ENCODE results near the gene DGKB.

DGKB gene

GRCh38 chr7:14821757-14822480, 80.6 kb downstream of the DGKB start:
- peak; percentile 20 for DNase-seq (ENCODE audit: low spot score)

GRCh38 chr7:14818871-14819270, 83.7 kb downstream of the DGKB start:
- DNase-seq (ENCODE audit: low spot score), result no peak

GRCh38 chr7:14817829-14818614, 84.5 kb downstream of the DGKB start:
- DNase-seq (ENCODE audit: low spot score), result no peak

GRCh38 chr7:14807507-14807906, 95.0 kb downstream of the DGKB start:
- peak; percentile 14 for DNase-seq (ENCODE audit: low spot score)

- peak; percentile 47 for DNase-seq (ENCODE audit: low spot score)
Measured at GRCh38 chr7:14806891-14807290, 95.7 kb downstream of the DGKB start.

- no peak for DNase-seq (ENCODE audit: low spot score)
Measured at GRCh38 chr7:14805105-14805719, 97.3 kb downstream of the DGKB start.

- no peak for DNase-seq (ENCODE audit: low spot score)
Measured at GRCh38 chr7:14800664-14801063, 101.9 kb downstream of the DGKB start.

- DNase-seq (ENCODE audit: low spot score), result no peak
Measured at GRCh38 chr7:14793151-14793550, 109.4 kb downstream of the DGKB start.

GRCh38 chr7:14787551-14787950, 115.0 kb downstream of the DGKB start:
- DNase-seq (ENCODE audit: low spot score), result no peak

GRCh38 chr7:14786314-14786895, 116.1 kb downstream of the DGKB start:
- DNase-seq (ENCODE audit: low spot score), result no peak

GRCh38 chr7:14777806-14778205, 124.7 kb downstream of the DGKB start:
- no peak for DNase-seq (ENCODE audit: low spot score)

- DNase-seq (ENCODE audit: low spot score), result no peak
Measured at GRCh38 chr7:14776266-14776665, 126.3 kb downstream of the DGKB start.

GRCh38 chr7:14773729-14774271, 128.8 kb downstream of the DGKB start:
- no peak for DNase-seq (ENCODE audit: low spot score)

- DNase-seq (ENCODE audit: low spot score), result no peak
Measured at GRCh38 chr7:14770614-14771013, 131.9 kb downstream of the DGKB start.

- no peak for DNase-seq (ENCODE audit: low spot score)
Measured at GRCh38 chr7:14769261-14769660, 133.3 kb downstream of the DGKB start.

- no peak for DNase-seq (ENCODE audit: low spot score)
Measured at GRCh38 chr7:14767716-14768425, 134.7 kb downstream of the DGKB start.

GRCh38 chr7:14766747-14767146, 135.8 kb downstream of the DGKB start:
- no peak for DNase-seq (ENCODE audit: low spot score)

- DNase-seq (ENCODE audit: low spot score), result peak; percentile 30
Measured at GRCh38 chr7:14765731-14766130, 136.8 kb downstream of the DGKB start.

GRCh38 chr7:14762561-14762960, 140.0 kb downstream of the DGKB start:
- DNase-seq (ENCODE audit: low spot score), result no peak

- DNase-seq (ENCODE audit: low spot score), result peak; percentile 81
Measured at GRCh38 chr7:14761510-14762296, 140.8 kb downstream of the DGKB start.
